RKO (cell line): ENCODE results near the gene MKI67.
"Not testable (repeated sequence)": the region's sequence is repeated elsewhere in the genome, so short reads cannot be mapped to it uniquely, and the experiment has no call there.

ENCODE experiments used
- DNase-seq: peaks from one replicate; pipeline ENCODE4 v3.0.0-alpha.2; 2016; ENCODE audit warnings: low spot score

The MKI67 gene

GRCh38 chr10:128147669-128148068 lies 21.4 kb upstream of the MKI67 start:
- no peak for DNase-seq

GRCh38 chr10:128147064-128147463 lies 20.8 kb upstream of the MKI67 start:
- no peak for DNase-seq

GRCh38 chr10:128144547-128144946 lies 18.3 kb upstream of the MKI67 start:
- no peak for DNase-seq

- no peak for DNase-seq
Measured at GRCh38 chr10:128143531-128143930, 17.3 kb upstream of the MKI67 start.

- no peak for DNase-seq
Measured at GRCh38 chr10:128140425-128140824, 14.2 kb upstream of the MKI67 start.

- DNase-seq: not testable (repeated sequence)
Measured at GRCh38 chr10:128138429-128138828, 12.2 kb upstream of the MKI67 start.

- no peak for DNase-seq
Measured at GRCh38 chr10:128137877-128138276, 11.7 kb upstream of the MKI67 start.

- DNase-seq: peak; percentile 67
Measured at GRCh38 chr10:128130051-128130450, 3.8 kb upstream of the MKI67 start.

- no peak for DNase-seq
Measured at GRCh38 chr10:128128582-128128981, 2.4 kb upstream of the MKI67 start.

GRCh38 chr10:128125416-128125943 lies 743 bp downstream of the MKI67 start:
- DNase-seq: peak; percentile 33

- peak; percentile 8 for DNase-seq
Measured at GRCh38 chr10:128124813-128125403, 1.3 kb downstream of the MKI67 start.

- no peak for DNase-seq
Measured at GRCh38 chr10:128123846-128124245, 2.4 kb downstream of the MKI67 start.

GRCh38 chr10:128122931-128123330 lies 3.3 kb downstream of the MKI67 start:
- no peak for DNase-seq

- DNase-seq: no peak
Measured at GRCh38 chr10:128121750-128122412, 4.3 kb downstream of the MKI67 start.

GRCh38 chr10:128116851-128117615 lies 9.2 kb downstream of the MKI67 start:
- DNase-seq: no peak

- no peak for DNase-seq
Measured at GRCh38 chr10:128116187-128116586, 10.0 kb downstream of the MKI67 start.

GRCh38 chr10:128115356-128115755 lies 10.9 kb downstream of the MKI67 start:
- DNase-seq: no peak

GRCh38 chr10:128114901-128115300 lies 11.3 kb downstream of the MKI67 start:
- DNase-seq: no peak

- no peak for DNase-seq
Measured at GRCh38 chr10:128113026-128113425, 13.2 kb downstream of the MKI67 start.

GRCh38 chr10:128111696-128112095 lies 14.5 kb downstream of the MKI67 start:
- no peak for DNase-seq

- DNase-seq: no peak
Measured at GRCh38 chr10:128110339-128110738, 15.9 kb downstream of the MKI67 start.

GRCh38 chr10:128109707-128110106 lies 16.5 kb downstream of the MKI67 start:
- DNase-seq: no peak

- DNase-seq: no peak
Measured at GRCh38 chr10:128105383-128105782, 20.8 kb downstream of the MKI67 start.
